DND-41 (cell line): ENCODE measurements around the gene CASKIN2.
A peak's percentile ranks its signal among the peaks of the same experiment; 100 is the strongest.

ENCODE experiments used
- CTCF ChIP-seq: IDR thresholded peaks from 2 replicates; pipeline ENCODE4 v1.5.1; 2012; ENCODE audit warnings: borderline replicate concordance, low read length, moderate library complexity, mild to moderate bottlenecking; ENCODE audit not compliant: poor library complexity, severe bottlenecking; ENCODE audit errors: extremely low read depth
- EZH2 ChIP-seq: IDR thresholded peaks from 3 replicates; pipeline ENCODE4 v1.6.1; 2012; ENCODE audit warnings: borderline replicate concordance, low read depth, mild to moderate bottlenecking, moderate library complexity, low read length, inconsistent platforms; ENCODE audit not compliant: severe bottlenecking

- TF ChIP-seq CTCF (peak; percentile 5), EZH2 (no peak)
Measured at GRCh38 chr17:75487351-75488070, 27.8 kb downstream of the CASKIN2 start.
